ENCODE results near the gene ZNF341. TPM values are rescaled to one million over a fixed set of nuclear protein-coding genes. Genes with fewer than 3 reads are reported as not detected.

Gene ZNF341
- polyA plus RNA-seq (2012; ENCODE audit: missing spikeins): 1.5 TPM

- FAIRE-seq: peak; percentile 27
- TF ChIP-seq TAF1 (IDR thresholded peaks at IDR 0.05; ENCODE audit: borderline replicate concordance, low read depth, low read length): no peak
- peak; percentile 69 for DNase-seq (ENCODE audit: insufficient read length)
Measured at GRCh38 chr20:33731693-33732165, at the start of gene ZNF341. TSS of gene ZNF341 (plus strand) at chr20:33731996. CDS start at chr20:33732022, 26 bp downstream.

GRCh38 chr20:33684533-33685327, 47.1 kb upstream of the ZNF341 start:
- FAIRE-seq (no peak), DNase-seq (ENCODE audit: insufficient read length) (no peak)
- TF ChIP-seq TAF1 (IDR thresholded peaks at IDR 0.05; ENCODE audit: borderline replicate concordance, low read depth, low read length) (no peak), POLR2AphosphoS5 (IDR thresholded peaks at IDR 0.05; ENCODE audit: low read depth, low read length) (no peak), POLR2A (IDR thresholded peaks at IDR 0.05; ENCODE audit: low read depth, low read length) (no peak)

- FAIRE-seq: peak; percentile 86
- DNase-seq (ENCODE audit: insufficient read length): peak; percentile 79
- TF ChIP-seq POLR2A (IDR thresholded peaks at IDR 0.05; ENCODE audit: low read depth, low read length) (peak; percentile 54; the same call in 1 of the 2 replicates), POLR2AphosphoS5 (IDR thresholded peaks at IDR 0.05; ENCODE audit: low read depth, low read length) (no peak; the same call in 1 of the 2 replicates)
Measured at GRCh38 chr20:33685328-33686099, 46.3 kb upstream of the ZNF341 start.

GRCh38 chr20:33686100-33686983, 45.5 kb upstream of the ZNF341 start, which contains the start of gene E2F1:
TSS of gene E2F1 (minus strand) at chr20:33686385. CDS start at chr20:33686264, 121 bp downstream.
- FAIRE-seq: peak; percentile 85
- no peak for TF ChIP-seq TAF1 (IDR thresholded peaks at IDR 0.05; ENCODE audit: borderline replicate concordance, low read depth, low read length)
- no peak for TF ChIP-seq POLR2AphosphoS5 (IDR thresholded peaks at IDR 0.05; ENCODE audit: low read depth, low read length)
- TF ChIP-seq POLR2A (IDR thresholded peaks at IDR 0.05; ENCODE audit: low read depth, low read length): no peak; the same call in 1 of the 2 replicates
- DNase-seq (ENCODE audit: insufficient read length): peak; percentile 98

GRCh38 chr20:33686984-33687366, 44.8 kb upstream of the ZNF341 start:
- TF ChIP-seq POLR2AphosphoS5 (IDR thresholded peaks at IDR 0.05; ENCODE audit: low read depth, low read length): no peak
- no peak for TF ChIP-seq POLR2A (IDR thresholded peaks at IDR 0.05; ENCODE audit: low read depth, low read length)
- no peak for TF ChIP-seq TAF1 (IDR thresholded peaks at IDR 0.05; ENCODE audit: borderline replicate concordance, low read depth, low read length)
- no peak for FAIRE-seq
- no peak for DNase-seq (ENCODE audit: insufficient read length)

DNA sequence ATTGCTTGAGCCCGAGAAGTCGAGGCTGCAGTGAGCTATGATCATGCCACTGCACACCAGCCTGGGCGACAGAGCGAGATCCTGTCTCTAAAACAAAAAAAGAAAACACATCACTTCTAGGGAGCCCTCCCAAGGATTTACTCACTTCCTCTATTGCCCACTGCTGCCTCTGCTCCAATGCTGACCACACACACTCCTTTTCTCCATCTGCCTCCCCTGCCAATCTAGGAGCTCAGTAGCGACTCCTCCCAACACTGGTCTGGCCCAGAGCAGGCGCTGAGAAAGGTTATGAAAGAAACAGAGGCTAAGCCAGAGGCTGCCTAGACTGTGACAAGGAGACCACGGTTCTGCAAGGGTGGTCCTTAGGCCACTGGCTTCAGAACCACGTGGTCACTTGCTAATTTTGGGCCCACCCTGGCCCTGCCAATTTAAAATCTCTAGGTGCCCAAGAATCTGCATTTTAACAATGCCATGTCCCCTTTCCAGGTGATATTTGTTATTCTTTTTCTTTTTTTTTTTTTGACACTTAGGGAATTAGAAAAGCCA, 44.4 kb upstream of the ZNF341 start:
- no peak for DNase-seq (ENCODE audit: insufficient read length)
- no peak for FAIRE-seq

DNA sequence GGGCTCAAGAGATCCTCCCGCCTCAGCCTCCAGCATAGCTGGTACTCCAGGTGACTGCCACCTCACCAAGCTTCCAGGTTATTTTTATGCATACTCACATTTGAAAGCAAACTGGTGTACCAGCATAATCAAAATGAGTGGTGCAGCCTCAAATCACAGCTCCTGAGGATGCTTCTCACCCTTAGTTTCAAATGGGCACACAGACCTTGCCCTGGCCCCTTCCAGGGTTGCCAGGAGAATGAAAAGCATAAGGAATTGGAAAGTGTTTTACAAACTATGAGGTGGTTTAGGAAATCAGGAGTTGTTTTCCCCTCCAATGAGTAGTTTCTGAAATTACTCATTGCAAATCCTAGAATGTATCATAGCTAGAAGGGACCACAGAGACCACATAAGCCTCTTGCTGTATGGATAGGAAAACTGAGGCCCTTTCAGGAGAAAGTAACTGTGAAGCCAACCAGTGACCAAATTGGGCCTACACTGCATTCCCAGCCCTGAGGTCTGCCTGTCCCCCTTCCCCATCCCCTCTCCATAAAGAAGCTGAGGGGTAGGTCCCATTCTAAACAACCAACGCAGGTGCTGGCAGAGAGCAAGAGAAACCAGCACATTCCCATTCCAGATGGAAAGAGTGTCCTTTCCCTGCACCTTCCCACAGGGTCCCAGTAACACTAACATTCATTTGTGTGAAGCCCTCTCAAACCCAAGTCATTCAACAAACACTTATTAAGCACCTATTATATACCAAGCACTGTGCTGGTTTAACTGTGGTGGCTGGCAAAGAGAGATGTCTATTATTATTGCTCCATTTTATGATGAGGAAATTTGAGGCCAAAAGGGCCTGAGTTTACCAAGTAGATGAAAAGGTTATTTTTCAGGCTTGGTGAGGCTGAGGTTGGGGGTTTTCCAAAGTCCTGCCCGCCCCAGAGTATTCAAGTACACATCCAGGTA, 43.5 kb upstream of the ZNF341 start:
- no peak for FAIRE-seq
- TF ChIP-seq POLR2AphosphoS5 (IDR thresholded peaks at IDR 0.05; ENCODE audit: low read depth, low read length) (no peak), POLR2A (IDR thresholded peaks at IDR 0.05; ENCODE audit: low read depth, low read length) (no peak), TAF1 (IDR thresholded peaks at IDR 0.05; ENCODE audit: borderline replicate concordance, low read depth, low read length) (no peak)
- DNase-seq (ENCODE audit: insufficient read length): no peak

More for the DNA sequence above, 44.4 kb upstream of the ZNF341 start:
- TF ChIP-seq POLR2AphosphoS5 (IDR thresholded peaks at IDR 0.05; ENCODE audit: low read depth, low read length) (no peak), POLR2A (IDR thresholded peaks at IDR 0.05; ENCODE audit: low read depth, low read length) (no peak), TAF1 (IDR thresholded peaks at IDR 0.05; ENCODE audit: borderline replicate concordance, low read depth, low read length) (no peak)

- FAIRE-seq: no peak
- no peak for DNase-seq (ENCODE audit: insufficient read length)
- TF ChIP-seq POLR2A (IDR thresholded peaks at IDR 0.05; ENCODE audit: low read depth, low read length) (no peak), POLR2AphosphoS5 (IDR thresholded peaks at IDR 0.05; ENCODE audit: low read depth, low read length) (no peak), TAF1 (IDR thresholded peaks at IDR 0.05; ENCODE audit: borderline replicate concordance, low read depth, low read length) (no peak)
Measured at GRCh38 chr20:33688938-33689424, 42.8 kb upstream of the ZNF341 start.

DNA sequence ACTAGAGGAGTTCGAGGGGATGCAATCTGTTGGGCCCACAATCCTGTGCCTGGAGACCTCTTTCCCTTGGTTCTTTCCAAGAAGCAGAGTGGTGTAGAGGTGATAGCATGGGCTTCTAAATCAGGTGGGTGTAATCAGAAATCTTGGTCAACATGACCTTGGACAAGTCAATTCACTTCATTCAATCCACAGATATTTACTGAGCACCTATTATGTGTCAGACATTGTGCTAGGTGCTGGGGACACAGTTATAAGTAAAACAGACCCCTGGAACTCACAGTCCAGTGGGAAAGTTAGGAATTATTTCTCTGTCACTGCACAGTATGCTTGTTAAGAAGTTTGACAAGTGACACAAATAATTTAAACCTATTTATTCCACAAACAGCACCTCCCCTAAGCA, 42.3 kb upstream of the ZNF341 start:
- no peak for FAIRE-seq
- no peak for DNase-seq (ENCODE audit: insufficient read length)
- no peak for TF ChIP-seq TAF1 (IDR thresholded peaks at IDR 0.05; ENCODE audit: borderline replicate concordance, low read depth, low read length)
- no peak for TF ChIP-seq POLR2A (IDR thresholded peaks at IDR 0.05; ENCODE audit: low read depth, low read length)
- TF ChIP-seq POLR2AphosphoS5 (IDR thresholded peaks at IDR 0.05; ENCODE audit: low read depth, low read length): no peak

DNA sequence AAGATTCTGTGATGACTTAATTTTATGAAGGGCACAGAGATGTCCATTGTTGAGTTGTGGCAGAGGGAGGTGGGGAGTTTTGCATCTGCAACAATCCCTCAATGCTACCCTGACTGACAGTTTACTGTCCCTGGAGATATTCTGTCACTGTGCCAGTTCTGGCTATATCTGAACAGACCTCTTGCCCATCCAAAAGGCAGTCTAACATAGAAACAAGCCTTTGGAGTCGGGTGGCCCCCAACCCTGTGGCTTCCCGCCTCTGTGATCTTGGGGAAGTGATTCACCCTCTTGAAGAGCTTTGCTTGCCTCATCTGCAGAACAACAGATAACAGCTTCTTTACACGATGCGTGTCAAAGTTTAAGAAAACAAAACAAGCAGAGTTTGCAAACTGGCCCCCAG, 41.8 kb upstream of the ZNF341 start:
- DNase-seq (ENCODE audit: insufficient read length) (no peak), FAIRE-seq (no peak)
- no peak for TF ChIP-seq POLR2A (IDR thresholded peaks at IDR 0.05; ENCODE audit: low read depth, low read length)
- no peak for TF ChIP-seq TAF1 (IDR thresholded peaks at IDR 0.05; ENCODE audit: borderline replicate concordance, low read depth, low read length)
- no peak for TF ChIP-seq POLR2AphosphoS5 (IDR thresholded peaks at IDR 0.05; ENCODE audit: low read depth, low read length)

Data from GM12892 (cell line).